ENCODE data around the gene GLTPD2.

Gene GLTPD2

DNA sequence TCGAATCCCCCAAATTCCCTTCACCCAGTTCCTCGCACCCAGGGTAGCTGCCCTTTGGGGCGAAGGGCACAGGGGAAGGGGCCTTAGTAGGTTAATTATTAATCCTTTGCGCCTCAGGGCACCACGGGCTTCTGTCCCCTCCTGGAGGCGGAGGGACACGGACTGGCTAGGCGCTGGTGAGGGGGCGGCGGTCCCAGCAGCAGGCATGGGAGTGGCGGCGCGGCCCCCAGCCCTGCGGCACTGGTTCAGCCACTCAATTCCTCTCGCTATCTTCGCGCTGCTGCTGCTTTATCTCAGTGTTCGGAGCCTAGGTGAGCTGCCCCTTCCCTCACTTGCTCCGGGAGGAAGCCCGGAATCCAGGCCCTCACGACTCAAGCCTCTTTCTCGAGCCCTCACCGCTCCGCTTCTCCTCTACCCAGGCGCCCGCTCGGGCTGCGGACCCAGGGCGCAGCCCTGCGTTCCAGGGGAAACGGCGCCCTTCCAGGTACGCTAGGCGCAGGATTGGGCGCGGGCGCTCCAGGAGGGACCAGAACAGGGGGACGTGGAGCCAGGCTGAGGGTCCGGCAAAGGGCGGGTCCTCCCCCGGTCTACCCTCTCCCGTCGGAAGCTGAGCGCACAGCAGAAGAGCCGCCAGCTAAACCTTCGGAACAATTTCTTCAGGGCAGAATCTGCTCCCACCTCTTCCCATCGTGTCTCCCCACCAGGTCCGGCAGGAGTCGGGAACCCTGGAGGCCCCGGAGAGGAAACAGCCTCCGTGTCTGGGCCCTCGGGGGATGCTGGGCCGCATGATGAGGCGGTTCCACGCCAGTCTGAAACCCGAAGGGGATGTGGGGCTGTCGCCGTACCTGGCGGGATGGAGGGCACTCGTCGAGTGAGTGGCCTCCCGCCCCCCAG lies at the start of gene GLTPD2:
TSS of gene GLTPD2 (plus strand) at position 158 of the 894 bp plus-strand sequence. CDS start at position 206, 48 bp downstream.
- no peak for DNase-seq

DNA sequence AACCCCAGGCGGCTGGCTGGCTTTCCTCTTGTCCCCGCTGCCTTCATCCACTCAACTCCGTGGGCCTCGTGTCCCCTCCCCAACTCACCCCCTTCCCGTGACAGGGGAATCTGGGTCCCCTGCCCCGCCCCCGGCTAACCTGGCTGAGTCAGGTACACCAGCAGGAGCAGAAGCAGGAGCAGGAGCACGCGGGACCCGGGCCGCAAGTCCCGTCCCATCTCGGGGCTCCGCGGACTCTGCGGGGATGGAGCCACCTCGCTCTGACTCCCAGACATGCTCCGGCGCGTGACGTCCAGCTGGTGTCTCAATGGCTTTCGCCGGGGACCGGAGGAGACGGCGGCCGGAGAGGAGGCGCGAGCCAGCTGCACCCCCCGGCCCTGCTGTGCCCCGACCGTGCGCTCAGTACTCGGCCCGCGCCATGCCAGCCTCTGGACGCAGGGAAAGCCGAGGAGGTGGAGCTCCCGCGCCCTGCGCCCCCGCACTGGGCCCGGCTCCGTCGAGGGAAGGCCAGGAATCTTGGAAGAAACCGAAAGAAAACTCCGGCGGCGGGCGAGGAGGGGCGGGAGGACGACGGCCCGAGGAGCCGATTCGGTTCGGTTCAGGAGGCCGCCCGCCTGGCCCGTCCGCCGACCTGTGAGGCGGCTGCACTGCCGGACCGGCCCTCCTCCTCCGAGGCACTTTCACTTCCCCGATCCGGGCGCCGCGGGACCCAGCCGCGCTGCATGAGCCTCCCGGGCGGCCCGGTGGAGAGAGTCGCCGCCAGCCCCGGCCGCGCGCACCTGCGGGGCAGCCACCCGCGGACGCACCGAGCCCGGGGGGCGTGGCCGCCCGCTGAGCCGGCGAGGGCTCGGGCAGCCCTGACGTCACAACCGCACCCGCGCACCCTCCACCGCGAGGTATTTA lies 49.4 kb upstream of the GLTPD2 start, which contains the start of the genes CXCL16 and ZMYND15:
TSS of gene CXCL16 (minus strand) at position 807 of the 903 bp plus-strand sequence. CDS start at position 218, 589 bp downstream.
TSS of gene ZMYND15 (plus strand) at position 712 of the 903 bp plus-strand sequence. CDS start 716 bp downstream, outside the sequence.
- DNase-seq = peak; percentile 12

DNA sequence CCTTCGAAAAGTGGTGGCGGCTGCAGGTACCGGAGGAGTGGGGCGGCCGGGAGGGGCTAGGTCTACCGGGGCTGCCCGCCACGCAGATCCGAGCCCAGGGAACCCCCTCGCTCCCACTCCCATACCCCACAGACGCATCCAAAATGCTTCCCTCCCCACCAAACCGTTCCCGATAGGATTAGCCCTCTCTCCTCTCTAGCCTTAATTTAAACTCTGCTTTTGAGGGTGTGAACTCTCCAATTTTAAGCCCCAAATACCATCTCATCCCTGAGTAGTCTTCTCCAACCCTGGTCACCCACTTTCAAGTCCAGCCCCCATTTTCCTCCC lies 48.8 kb upstream of the GLTPD2 start:
- DNase-seq = no peak

DNA sequence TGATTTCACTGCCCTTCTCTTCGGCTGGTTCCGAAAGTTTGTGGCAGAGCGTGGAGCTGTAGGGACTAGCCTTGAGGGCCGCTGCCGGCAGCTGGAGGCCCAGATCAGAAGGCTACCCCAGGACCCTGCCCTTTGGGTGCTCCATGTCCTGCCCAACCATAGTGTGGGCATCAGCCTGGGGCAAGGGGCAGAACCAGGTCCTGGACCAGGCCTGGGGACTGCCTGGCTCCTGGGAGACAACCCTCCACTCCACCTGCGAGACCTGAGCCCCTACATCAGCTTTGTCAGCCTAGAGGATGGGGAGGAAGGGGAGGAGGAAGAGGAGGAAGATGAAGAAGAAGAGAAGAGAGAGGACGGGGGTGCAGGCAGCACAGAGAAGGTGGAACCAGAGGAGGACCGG lies 48.2 kb upstream of the GLTPD2 start:
- no peak for DNase-seq

DNA sequence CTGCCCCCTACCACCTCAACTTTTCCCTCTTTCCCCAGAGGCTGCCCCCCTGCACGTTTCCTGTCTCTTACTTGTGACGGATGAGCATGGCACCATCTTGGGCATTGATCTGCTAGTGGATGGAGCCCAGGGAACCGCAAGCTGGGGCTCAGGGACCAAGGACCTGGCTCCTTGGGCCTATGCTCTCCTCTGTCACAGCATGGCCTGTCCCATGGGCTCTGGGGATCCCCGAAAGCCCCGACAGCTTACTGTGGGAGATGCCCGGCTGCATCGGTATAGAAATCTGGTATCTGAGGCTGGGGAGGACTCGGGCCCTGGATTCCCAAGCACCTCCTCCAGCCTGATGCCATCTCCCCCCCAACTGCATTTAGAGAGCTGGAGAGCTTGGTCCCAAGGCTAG lies 47.2 kb upstream of the GLTPD2 start:
- DNase-seq = no peak

DNA sequence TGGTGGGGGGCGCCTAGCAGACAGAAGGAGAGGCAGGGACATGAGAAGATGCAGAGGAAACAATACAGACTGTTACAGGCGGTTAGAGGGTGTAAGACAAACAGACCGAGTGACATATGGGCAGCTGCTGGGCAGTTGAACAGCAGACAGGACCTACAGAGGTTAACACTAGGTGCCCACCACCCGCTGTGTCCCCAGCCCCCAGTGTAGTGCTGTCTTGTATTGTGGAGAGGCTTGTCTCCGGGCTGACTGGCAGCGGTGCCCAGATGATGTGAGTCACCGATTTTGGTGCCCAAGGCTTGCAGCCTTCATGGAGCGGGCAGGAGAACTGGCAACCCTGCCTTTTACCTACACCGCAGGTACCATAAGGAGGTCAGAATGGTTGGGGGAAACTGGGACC lies 46.6 kb upstream of the GLTPD2 start:
- DNase-seq = no peak

DNA sequence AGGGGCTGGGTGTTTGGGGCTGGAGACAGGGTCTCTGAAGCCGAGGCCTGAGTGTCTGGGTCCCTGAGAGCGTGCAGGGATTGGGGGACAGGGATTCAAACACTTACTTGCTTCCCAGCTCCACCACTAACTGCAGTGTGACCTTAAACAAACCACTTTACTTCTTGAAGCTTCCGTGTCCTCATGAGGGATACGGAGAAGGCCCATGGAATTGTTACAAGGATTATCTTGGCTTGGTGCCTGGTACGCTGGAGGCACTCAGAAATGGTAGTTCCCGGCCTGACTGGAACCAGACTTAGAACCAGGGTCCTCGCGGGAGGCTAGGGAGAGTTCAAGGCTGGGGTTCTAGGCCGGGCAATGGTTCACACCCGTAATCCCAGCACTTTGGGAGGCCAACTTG lies 46.1 kb upstream of the GLTPD2 start:
- DNase-seq = no peak

DNA sequence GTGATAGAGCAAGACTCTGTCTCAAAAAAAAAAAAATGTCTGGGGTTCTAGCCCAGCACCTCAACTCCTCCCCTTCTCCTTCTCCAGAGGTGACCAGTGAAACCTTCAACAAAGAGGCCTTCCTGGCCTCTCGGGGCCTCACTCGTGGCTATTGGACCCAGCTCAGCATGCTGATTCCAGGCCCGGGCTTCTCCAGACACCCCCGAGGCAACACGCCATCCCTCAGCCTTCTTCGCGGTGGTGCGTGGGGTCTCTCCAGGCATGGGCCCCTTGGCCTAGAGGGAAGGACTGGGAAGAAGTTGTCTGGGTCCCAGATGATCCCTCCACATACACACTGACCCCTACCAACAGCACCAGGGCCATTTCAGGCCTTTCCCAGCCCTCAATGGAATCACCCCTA lies 45.5 kb upstream of the GLTPD2 start:
- DNase-seq = no peak

DNA sequence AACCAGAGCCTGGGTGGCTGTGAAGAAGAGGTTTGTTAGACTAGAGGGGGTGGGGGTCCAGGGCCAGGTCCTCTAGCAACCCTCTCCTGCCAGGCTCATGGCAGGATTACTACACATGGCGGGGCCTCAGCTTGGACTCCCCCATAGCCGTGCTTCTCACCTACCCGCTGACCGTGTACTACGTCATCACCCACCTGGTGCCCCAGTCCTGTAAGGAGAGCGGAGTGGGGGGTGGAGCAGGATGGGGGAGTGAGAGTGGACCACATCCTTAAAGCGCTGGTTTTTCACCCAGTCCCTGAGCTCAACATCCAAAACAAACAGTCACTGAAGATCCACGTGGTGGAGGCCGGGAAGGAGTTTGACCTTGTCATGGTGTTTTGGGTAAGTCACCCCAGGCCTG lies 44.9 kb upstream of the GLTPD2 start:
- DNase-seq = no peak

DNA sequence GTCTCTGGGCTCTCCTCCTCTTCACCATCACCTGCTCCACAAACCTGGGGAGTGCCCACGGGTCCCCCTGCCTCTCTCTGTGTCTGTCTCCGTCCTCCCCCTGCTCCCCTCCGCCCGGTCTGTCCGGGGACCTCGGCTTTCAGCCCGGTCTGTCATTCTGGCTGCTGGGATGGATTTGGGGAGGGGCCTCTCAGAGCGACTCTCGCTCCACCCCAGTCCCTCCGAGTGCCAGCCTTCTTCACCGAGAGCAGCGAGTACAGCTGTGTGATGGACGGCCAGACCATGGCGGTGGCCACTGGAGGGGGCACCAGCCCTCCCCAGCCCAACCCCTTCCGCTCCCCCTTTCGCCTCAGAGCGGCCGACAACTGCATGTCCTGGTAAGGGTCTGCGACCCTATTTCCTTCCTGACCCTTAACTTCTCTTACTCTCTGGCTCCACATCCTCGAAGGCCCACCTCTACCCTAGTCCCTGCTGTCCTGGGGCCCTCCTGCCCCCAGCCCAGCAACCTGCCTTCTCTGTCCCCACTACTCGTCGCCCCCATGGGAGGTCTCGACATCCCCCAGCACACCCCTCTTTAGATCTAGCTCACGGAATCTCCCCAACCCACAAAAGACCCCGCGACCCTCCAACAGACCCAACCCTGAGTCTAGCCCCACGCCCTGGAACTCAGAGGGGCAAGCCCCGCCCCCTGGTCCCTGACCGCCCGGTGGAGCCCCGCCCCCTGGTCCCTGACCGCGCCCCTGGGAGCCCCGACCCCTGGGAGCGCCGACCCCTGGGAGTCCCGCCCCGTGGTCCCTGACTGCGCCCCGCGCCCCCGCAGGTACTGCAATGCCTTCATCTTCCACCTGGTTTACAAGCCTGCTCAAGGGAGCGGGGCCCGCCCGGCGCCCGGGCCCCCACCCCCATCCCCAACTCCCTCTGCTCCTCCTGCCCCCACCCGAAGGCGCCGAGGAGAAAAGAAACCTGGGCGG lies 43.5 kb upstream of the GLTPD2 start:
- DNase-seq = no peak

DNA sequence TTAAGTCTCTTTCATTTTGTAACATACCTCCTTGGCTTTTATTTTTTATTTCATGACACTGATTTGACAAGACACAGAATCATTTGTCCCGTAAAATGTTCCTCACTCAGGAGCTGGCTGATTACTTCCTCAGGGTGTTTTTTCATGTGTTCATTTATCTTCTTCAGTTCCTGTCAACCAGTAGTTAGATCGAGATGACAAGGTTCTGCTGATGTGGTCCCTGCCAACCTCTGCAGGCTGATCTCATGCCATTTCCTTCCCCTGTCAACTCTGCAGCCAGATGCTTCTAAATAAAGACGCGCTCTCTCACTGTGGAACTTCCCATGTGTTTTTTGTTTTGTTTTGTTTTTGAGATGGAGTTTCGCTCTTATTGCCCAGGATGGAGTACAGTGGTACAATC lies 40.9 kb upstream of the GLTPD2 start:
- DNase-seq = no peak

DNA sequence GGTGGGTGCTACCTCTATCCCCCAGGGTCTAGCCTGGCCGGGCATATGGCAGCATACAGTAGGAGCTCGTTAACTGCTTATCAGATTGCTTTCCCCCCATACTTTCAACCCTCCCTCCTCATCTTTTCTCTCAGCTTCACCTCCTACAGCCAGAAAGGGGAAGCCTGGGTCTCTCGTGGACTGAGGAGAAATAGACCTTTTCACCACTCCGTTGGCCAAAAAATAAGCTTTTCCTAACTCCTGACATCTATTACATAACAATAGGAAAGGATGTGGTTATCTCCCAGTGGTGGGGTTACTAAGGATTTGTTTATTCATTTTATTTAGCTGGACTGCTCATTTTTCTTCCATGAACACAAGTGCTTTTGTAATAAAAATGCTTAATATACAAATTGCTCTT lies 40.1 kb upstream of the GLTPD2 start:
- no peak for DNase-seq

DNA sequence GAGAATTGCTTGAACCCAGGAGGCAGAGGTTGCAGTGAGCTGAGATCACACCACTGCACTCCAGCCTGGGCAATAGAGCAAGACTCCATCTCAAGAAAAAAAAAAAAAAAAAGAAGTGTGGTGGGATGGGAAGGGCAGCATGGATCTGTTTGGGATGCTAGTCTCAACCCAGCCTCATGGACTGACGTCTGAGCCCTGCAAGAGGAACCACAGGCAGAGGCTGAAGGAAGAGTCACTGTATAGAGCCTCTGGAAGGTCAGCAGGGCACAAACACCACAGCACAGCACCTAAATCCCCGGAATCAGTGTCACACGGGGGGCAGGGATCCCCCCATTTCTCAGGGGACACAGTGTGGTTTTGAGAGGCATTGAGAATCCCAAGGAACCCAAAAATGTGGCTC lies 38.2 kb upstream of the GLTPD2 start:
- DNase-seq = no peak

DNA sequence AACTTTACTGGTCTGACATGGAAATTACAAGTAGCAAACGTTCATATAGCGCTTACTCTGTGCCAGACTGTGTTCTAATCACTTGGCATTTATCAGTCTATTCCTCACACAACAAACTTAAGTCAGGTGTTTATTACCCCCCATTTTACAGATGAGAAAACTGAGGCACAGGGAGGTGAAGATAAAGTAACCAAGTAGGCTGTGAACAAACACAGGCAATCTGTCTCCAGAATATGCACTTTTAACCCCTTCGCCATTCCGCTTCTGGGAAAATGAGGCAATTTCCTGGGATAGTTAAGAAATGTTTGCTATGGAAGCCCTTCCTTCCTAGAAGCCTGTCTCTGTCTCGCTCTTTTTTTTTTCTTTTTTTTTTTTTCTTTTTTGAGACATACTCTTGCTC lies 36.8 kb upstream of the GLTPD2 start:
- no peak for DNase-seq

DNA sequence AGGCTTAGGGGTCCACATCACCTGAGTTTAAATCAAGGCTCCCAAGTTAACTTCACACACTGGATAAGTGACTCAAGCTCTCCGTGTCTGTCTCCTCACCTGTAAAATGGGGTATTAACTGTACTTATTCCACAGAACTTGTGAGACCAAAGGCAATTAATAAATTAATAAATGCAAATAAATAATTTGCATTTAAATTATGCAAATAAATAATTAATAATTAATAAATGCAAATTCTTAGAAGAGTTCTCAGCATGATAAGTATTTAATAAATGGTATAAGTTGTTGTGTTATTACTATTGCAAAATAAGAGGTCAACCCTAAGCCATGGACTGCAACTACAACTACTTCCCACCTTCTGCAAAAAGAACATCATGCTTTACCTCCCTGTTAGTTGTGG lies 35.4 kb upstream of the GLTPD2 start:
- no peak for DNase-seq

DNA sequence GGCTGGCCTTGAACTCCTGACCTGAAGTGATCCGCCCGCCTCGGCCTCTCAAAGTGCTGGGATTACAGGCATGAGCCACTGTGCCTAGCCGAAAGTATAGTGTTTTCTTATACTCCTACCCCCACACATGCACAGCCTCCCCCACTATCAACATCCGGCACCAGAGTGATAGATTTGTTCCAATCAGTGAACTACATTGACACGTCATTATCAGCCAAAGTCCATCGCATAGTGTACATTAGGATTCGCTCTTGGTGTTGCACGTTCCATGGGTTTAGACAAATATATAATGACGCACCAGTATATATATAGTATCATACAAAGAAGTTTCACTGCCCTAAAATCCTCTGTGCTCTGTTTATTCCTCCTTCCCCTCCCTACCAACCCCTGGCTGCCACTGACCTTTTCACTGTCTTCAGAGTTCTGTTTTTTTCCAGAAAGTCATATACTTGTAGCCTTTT lies 29.0 kb upstream of the GLTPD2 start:
- DNase-seq = no peak

DNA sequence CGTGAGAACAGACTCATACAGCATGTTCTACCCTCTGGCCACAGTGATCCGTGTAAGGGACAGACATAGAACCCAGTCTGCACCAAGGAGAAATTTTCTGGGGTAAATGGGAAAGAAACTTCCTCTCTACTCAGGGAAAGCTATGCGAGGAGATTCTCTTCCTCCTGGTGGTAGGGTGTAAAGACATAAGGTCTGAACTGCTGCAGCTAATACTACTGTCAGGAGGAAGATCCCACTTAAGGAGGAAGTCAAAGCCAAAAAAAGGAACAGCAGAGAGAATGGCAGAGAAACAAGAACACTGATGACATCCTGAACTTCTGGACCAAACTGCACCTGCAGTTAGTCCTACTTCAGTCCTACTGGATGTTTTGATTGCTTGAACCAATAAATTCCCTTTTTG lies 24.2 kb upstream of the GLTPD2 start:
- DNase-seq = no peak

DNA sequence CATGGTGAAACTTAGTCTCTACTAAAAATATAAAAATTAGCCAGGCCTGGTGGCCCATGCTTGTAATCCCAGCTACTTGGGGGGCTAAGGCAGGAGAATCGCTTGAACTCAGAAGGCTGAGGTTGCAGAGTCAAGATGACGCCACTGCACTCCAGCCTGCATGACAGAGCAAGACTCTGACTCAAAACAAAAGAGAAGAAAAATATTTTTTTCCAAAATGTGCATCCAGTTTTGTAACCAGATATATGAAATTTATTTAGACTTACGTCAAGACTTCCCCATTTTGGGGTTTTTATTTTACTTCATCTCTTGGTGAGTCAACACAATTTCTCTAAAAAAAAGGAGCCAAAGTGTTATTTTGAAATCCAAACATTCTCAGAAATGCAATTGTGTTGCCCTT lies 22.6 kb upstream of the GLTPD2 start:
- no peak for DNase-seq

DNA sequence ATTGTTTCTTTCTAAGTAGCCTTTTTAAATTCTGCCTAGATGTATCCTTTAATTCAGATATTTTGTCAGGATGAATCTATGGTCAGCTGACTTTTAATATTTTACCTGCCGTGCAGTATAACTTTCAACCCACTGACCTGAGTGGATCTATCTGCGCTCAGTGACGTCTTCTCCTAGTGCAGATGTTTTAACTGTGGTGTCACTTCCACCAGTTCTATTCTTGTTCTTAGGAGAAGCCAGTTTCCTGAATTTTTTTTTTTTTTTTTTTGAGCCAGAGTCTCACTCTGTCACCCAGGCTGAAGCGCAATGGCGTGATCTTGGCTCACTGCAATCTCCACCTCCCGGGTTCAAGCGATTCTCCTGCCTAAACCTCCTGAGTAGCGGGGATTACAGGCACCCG lies 22.0 kb upstream of the GLTPD2 start:
- no peak for DNase-seq

DNA sequence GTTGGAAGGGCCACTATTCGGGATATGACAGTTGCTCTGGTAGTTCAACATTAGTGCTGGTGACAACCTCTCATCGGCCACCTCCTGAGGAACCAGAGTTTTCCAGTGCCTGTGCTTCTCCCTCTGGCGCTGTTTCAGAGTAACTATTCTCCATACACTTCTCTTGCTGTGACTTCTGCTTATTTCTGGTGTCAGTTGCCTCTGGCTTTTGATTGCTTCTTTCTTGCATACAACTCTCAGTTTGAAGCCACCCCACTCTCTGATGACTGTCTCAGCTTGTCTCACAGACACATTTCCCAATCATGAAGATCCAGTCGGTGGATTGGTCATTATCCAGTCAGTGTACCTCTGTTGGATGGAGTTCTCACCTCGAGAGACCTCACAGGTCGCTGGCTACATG lies 20.5 kb upstream of the GLTPD2 start:
- no peak for DNase-seq

DNA sequence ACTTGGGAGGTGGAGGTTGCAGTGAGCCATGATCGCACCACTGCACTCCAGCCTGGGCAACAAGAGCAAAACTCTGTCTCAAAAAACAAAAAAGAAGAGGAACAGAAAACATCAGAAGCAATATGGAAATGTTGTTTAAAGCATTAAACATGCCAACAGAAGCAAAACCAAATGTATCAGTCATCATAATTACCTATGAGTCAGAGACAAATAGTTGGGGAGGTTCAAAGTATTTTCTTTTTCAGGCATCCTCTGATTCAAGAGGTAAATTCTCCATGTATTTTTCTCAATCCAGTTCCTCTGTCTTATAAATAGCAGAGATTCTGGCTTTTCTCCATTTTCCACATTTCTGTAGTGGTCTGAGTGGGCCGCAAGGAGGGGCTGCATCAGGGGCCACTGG lies 19.1 kb upstream of the GLTPD2 start:
- DNase-seq = no peak

DNA sequence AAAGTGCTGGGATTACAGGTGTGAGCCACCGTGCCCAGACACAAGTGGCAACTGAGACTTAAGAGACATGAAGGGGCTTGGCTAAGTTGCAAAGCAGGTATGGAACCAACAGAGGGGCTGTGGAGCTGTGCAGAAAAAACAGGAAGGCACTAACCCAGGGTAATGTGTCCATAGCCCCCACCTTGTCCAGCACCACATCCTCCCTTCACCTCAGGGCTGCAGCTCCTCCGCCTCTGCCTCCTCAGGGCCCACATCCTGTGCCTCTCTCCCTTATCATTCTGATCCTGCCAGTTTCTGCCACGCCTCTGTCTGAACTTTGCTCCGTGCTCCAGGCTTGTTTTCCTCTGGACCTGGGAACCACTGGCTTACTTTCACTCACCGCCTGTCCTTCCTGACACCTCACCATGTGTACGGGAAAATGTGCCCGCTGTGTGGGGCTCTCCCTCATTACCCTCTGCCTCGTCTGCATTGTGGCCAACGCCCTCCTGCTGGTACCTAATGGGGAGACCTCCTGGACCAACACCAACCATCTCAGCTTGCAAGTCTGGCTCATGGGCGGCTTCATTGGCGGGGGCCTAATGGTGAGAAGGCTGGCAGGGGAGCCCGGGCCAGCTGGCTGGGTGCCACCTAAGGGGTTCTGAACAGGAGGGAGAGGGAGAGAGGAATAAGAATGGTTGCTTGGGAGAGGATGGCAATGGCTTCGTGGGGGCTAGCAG lies 17.1 kb upstream of the GLTPD2 start, which contains the start of gene TM4SF5:
TSS of gene TM4SF5 (plus strand) at position 368 of the 716 bp plus-strand sequence. CDS start at position 405, 37 bp downstream.
- DNase-seq = peak; percentile 13
